ENCODE data around the gene NR2F1-AS1. TPM values are rescaled to one million over a fixed set of nuclear protein-coding genes. Genes with fewer than 3 reads are reported as not detected.

NR2F1-AS1 gene
- total RNA-seq, 6 experiments from 2014 or later = 22.9 to 26.2 (median 24.8) TPM

DNA sequence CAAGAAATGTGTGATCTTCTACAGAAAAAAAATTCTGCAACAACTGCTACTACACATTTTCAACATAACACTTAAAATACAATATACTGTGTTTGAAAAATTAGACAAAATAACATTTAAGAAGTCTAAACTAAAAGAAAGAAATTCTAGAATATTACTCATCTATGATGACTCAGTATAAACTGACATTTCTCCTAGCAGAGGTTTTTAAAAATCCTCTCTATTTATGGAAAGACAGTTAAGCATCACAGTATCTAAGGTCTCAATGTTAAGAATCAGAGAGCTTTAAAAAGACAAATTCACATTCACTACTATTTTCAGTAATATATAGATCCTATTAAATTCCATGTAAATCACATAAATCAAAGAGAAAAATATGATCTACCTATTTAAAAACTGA, 61.3 kb downstream of the NR2F1-AS1 start:
- no peak for DNase-seq
- Mint-ChIP-seq H3K36me3 (ENCODE audit: low read depth) (peaks cover 45% of the 10 kb centered on the region), H3K4me1 (ENCODE audit: low read depth) (peaks cover 33% of the 10 kb centered on the region), H3K27ac (peak overlapping the region; percentile 76), H3K4me3 (peak overlapping the region; percentile 51), H3K27me3 (ENCODE audit: insufficient read depth) (no peaks in the 10 kb centered on the region), H3K9me3 (peaks cover 32% of the 10 kb centered on the region)
- TF ChIP-seq, protein P1, sequence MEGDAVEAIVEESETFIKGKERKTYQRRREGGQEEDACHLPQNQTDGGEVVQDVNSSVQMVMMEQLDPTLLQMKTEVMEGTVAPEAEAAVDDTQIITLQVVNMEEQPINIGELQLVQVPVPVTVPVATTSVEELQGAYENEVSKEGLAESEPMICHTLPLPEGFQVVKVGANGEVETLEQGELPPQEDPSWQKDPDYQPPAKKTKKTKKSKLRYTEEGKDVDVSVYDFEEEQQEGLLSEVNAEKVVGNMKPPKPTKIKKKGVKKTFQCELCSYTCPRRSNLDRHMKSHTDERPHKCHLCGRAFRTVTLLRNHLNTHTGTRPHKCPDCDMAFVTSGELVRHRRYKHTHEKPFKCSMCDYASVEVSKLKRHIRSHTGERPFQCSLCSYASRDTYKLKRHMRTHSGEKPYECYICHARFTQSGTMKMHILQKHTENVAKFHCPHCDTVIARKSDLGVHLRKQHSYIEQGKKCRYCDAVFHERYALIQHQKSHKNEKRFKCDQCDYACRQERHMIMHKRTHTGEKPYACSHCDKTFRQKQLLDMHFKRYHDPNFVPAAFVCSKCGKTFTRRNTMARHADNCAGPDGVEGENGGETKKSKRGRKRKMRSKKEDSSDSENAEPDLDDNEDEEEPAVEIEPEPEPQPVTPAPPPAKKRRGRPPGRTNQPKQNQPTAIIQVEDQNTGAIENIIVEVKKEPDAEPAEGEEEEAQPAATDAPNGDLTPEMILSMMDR (IDR thresholded peaks at IDR 0.05) = no peak

DNA sequence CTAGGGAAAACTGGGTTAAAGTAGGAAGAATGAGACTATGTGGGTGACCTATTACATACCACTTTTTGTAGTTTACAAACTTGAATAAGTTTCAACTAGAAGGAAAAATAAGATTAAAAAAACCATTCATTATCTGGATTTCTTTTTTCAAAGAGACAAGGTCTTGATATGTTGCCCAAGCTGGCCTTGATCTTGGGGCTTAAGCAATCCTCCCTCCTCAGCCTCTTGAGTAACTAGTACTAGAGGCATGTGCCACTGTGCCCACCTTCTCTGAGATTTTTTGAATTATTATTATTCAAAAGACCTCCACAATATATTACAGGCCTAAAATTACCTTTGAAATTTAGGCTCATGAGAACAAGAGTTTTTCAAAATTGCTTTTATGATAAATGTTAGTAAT, 63.2 kb downstream of the NR2F1-AS1 start:
- Mint-ChIP-seq H3K36me3 (ENCODE audit: low read depth) (peaks cover 32% of the 10 kb centered on the region), H3K27me3 (ENCODE audit: insufficient read depth) (no peaks in the 10 kb centered on the region; the same call in 1 of the 2 replicates), H3K4me1 (ENCODE audit: low read depth) (peaks cover 48% of the 10 kb centered on the region), H3K4me3 (no peak overlapping the region), H3K27ac (no peak overlapping the region), H3K9me3 (peaks cover 20% of the 10 kb centered on the region)
- DNase-seq = no peak
- TF ChIP-seq, protein P1 (IDR thresholded peaks at IDR 0.05) = no peak

DNA sequence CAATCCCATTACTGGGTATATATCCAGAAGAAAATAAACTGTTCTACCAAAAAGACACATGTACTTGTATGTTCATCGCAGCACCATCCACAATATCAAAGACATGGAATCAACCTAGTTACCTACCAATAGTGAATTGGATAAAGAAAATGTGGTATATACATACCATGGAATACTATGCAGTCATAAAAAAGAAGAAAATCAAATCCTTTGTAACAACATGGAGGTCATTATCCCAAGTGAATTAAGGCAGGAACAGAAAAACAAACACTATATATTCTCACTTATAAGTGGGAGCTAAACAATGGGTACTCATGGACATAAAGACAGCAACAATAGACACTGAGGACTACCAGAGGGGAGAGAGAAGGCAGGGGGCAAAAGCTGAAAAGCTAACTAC, 67.7 kb downstream of the NR2F1-AS1 start:
- no peak for DNase-seq
- Mint-ChIP-seq H3K4me1 (ENCODE audit: low read depth) (peaks cover 41% of the 10 kb centered on the region), H3K4me3 (peak overlapping the region; percentile 41), H3K9me3 (no peaks in the 10 kb centered on the region), H3K36me3 (ENCODE audit: low read depth) (peaks cover 18% of the 10 kb centered on the region), H3K27ac (peak overlapping the region; percentile 83), H3K27me3 (ENCODE audit: insufficient read depth) (no peaks in the 10 kb centered on the region; the same call in none of the 2 replicates)
- TF ChIP-seq, protein P1 (IDR thresholded peaks at IDR 0.05) = no peak

DNA sequence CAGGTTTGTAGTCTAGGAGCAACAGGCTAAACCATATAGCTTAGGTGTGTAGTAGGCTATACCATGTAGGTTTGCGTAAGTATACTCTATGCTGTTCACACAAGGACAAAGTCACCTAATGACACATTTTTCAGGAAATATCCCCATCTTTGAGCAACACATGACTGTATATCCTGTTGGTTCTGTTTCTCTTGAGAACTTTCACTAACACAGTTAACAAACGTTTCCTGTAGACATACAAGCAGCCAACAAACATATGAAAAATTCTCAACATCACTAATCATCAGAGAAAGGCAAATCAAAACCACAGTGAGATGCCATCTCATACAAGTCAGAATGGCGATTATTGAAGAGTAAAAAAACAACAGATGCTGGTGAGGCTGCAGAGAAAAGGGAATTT, 68.2 kb downstream of the NR2F1-AS1 start:
- peak; percentile 88 for DNase-seq
- TF ChIP-seq, protein P1 (IDR thresholded peaks at IDR 0.05) = no peak
- no peaks in the 10 kb centered on the region; the same call in none of the 2 replicates for H3K27me3 Mint-ChIP-seq (ENCODE audit: insufficient read depth)
- peaks cover 15% of the 10 kb centered on the region for H3K36me3 Mint-ChIP-seq (ENCODE audit: low read depth)
- H3K27ac Mint-ChIP-seq = peak overlapping the region; percentile 83
- H3K9me3 Mint-ChIP-seq = no peaks in the 10 kb centered on the region
- H3K4me1 Mint-ChIP-seq (ENCODE audit: low read depth) = peaks cover 38% of the 10 kb centered on the region
- H3K4me3 Mint-ChIP-seq = peak overlapping the region; percentile 41

DNA sequence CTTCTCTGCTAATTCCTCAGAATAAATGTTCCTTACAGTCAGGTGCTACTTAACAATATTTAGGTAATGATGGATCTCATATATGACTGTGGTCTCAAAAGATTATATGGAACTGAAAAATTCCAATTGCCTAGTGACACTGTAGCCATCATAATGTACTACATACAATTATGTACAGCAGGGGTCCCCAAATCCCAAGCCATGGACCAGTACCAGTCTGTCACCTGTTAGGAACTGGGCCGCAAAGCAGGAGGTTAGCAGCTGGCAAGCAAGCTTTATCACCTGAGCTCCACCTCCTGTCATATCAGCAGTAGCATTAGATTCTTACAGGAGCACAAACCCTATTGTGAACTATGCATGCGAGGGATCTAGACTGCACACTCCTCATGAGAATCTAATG, 69.6 kb downstream of the NR2F1-AS1 start:
- peaks cover 19% of the 10 kb centered on the region for H3K36me3 Mint-ChIP-seq (ENCODE audit: low read depth)
- H3K4me1 Mint-ChIP-seq (ENCODE audit: low read depth) = peaks cover 40% of the 10 kb centered on the region
- TF ChIP-seq, protein P1 (IDR thresholded peaks at IDR 0.05) = no peak

More for the DNA sequence above, 69.6 kb downstream of the NR2F1-AS1 start:
- no peak overlapping the region for H3K4me3 Mint-ChIP-seq
- no peak for DNase-seq
- no peaks in the 10 kb centered on the region; the same call in none of the 2 replicates for H3K27me3 Mint-ChIP-seq (ENCODE audit: insufficient read depth)
- H3K27ac Mint-ChIP-seq = no peak overlapping the region
- H3K9me3 Mint-ChIP-seq = no peaks in the 10 kb centered on the region

Data from HFFc6 (cell line).